Tracheal epithelial cell (primary cell): ENCODE measurements around the gene DYNLT4. TPM values are rescaled to one million over a fixed set of nuclear protein-coding genes. Genes with fewer than 3 reads are reported as not detected.

ENCODE experiments used
- total RNA-seq: library from RNA; depleted of rRNA; stranded (reverse); fragments of >200 nt; gene quantifications from 2 replicates; pipeline ENCODE4 v1.2.1, GENCODE V29; 2014

The DYNLT4 gene, protein sequence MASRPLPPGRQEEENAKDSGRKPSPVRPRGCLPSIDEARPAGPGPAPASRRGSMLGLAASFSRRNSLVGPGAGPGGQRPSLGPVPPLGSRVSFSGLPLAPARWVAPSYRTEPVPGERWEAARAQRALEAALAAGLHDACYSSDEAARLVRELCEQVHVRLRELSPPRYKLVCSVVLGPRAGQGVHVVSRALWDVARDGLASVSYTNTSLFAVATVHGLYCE
- total RNA-seq: 0.24 TPM in 1 of 2 replicates, not detected in the other

DNA sequence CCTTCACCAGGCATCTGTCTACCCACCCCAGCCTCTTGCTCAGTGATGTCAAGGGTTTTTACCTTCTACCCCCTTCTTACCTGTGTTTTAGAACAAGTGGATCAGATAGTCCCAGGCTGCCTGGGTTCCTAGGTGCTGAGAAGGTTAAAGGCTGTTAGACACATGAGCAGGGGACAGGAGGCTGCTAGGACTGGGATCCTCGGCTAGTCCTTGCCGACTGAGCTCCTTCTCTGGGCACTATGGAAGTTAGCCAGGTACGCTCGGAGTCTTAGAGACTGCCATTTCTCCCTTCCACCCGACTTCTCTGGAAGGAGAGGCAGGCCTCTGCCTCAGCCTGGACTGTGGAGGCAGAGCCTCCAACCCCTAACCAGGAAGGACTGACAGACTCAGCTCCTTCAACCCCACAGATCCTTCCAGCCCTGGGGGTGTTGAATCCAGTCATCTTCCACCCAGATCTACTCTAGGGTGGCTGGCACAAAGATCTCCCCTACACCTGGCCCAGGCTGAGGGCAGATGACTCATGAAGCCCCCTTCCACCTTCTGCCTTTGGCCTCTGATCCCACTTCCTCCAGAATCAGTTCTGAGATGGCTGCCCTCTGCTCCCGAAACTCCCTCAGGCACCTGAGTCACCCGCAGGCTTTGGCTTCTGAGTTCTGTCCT, at the start of gene DYNLT4:
Gene DYNLT4, minus strand, starts transcription at position 648 of the 660 bp plus-strand sequence. CDS start 683 bp downstream, outside the sequence.

DNA sequence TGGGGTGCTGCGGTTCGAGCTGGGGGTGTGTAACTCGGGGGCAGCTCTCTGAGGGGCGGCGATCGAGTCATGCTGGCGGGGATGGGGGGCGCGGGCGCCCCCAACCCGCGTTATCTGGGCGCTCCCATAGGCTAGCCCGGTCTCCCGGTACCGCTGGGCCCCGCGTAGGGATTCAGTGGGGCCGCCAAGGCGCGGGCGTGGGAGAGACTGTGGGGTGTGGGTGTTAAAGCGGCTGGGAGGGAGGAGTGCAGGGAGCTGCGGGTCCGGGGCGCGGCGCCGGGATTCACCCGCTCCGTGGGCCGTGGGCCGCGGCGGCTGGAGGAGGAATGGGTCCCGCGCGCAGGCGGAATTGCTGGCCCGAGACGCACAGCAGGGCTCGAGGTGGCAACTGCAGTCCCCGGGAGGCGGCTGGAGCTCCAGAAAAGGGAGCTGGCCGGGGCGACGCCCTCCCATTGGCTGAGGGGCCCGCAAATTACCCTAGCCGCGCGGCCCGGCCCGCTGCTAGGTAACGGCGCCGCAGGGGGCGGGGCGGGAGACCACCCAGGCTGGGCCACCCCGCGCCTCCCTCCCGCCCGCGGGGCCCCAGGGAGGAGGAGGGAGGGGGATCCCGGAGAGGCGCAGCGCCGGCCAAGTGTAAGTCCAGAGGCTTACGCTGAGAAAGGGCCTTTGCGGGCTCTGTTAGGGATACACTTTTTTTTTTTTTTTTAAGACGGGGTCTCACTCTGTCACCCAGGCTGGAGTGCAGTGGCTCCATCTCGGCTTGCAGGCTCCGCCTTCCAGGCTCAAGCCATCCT, 35.9 kb upstream of the DYNLT4 start, which contains the start of gene PTCH2:
Gene PTCH2, minus strand, starts transcription at position 392 of the 794 bp plus-strand sequence. Its CDS starts 321 bp downstream, at position 71.

DNA sequence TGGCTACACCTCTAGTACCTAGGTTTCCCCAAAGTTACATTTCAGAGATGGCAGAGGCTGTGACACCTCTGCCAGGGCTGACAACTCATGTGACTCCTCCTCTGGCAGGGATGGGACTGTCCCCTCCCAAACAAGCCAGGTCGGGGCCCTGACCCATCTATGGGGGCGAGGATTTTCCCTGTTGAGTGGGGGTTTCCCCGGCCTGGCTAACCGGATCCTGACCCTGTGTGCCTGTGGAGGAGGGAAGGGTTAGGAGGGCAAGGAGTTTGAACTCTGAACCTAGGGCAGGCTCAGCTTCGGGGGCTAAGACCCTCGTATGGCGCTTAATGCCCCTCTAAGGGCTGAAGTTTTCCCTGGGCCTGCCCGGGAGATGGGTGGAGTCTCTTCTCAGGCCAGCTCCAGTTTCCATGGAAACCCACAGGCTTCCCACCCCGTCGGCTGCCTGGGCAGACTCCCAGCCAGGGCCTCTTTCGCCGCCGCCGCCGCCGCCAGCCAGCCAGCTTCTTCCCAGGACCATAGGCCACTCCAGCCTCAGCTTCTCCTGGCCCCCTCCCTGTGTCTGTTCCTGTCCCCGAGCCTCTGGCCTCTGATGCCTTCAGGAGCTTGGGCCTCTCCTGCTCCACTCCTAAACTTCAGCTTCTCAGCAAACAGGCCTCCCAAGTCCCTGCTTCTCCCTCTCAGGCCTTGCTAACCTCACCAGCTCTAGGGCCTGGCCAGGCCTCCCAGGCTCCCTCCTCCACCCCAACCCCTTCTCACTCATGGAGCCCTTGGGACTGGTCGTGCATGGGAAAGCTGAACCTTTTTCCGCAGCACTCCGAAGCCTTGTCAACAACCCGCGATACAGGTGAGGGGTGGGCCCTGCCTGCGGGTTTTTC, 1.1 kb upstream of the DYNLT4 start, which contains the start of gene BTBD19:
Gene BTBD19, plus strand, starts transcription at position 461 of the 875 bp plus-strand sequence. Its CDS starts 298 bp downstream, at position 759.

DNA sequence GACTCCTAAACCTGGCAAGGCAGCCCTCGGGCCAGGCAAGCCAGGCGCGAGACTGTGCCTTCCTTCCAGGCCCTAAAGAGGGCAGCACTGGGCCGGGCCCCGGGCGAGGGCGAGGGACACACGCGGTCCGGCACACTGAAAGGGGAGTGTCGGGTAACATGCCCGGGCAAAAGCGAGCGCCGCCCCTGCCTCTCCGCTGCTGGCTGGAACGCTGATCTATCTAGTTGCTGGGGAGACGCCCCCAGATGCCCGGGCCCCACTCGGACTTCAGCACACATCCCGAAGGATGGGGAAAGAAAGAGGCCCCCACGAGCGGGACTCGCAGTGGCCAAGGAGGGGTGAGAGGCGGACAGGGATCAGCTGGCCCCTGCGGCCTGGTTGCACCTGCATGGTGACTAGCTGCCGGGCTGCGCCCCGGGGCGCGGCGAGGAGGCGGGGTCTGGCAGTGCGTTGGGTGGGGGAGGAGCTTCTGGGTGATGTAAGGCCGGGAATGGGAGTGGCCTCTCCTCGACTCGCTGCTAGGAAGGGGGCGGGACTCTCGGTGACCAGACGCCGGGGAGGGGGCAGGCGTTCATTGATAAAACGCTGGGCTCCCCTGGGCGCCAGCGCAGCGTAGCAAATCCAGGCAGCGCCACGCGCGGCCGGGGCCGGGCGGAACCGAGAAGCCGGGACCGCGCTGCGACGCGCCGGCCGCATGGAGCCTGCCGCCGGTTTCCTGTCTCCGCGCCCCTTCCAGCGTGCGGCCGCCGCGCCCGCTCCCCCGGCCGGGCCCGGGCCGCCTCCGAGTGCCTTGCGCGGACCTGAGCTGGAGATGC, 7.2 kb downstream of the DYNLT4 start, which contains the start of gene PLK3:
Gene PLK3, plus strand, starts transcription at position 608 of the 815 bp plus-strand sequence. Its CDS starts 87 bp downstream, at position 695.

GRCh38 chr1:44788120-44788860, 18.9 kb downstream of the DYNLT4 start, which contains the start of gene BEST4:
Gene BEST4 (minus strand): TSS chr1:44788170. CDS start chr1:44787705, 465 bp downstream.

GRCh38 chr1:44775078-44775929, 31.8 kb downstream of the DYNLT4 start, which contains the start of gene RPS8:
Gene RPS8 (plus strand): TSS chr1:44775540. CDS start chr1:44775597, 57 bp downstream.

Other genes with a start within 250 kb of the DYNLT4 start
- 3.1 and 5.5 TPM in 2 replicates for gene TMEM53, start 132.9 kb downstream of the DYNLT4 start, total RNA-seq
- gene ARMH1, start 132.6 kb downstream of the DYNLT4 start, total RNA-seq: 1.1 TPM in 1 of 2 replicates, not detected in the other
- gene RNU5D-1, start 76.2 kb downstream of the DYNLT4 start, total RNA-seq: not detected in 2 replicates
- 1.1 and 3.6 TPM in 2 replicates for gene KIF2C, start 67.5 kb downstream of the DYNLT4 start, total RNA-seq
- 2,442 and 4,378 TPM in 2 replicates for gene RPS8, start 31.8 kb downstream of the DYNLT4 start, total RNA-seq
- under 0.01 TPM in 1 of 2 replicates, not detected in the other for gene BEST4, start 19.2 kb downstream of the DYNLT4 start, total RNA-seq
- 15.1 and 30.6 TPM in 2 replicates for gene PLK3, start 7.0 kb downstream of the DYNLT4 start, total RNA-seq
- 0.64 and 1.9 TPM in 2 replicates for gene BTBD19, start 1.2 kb upstream of the DYNLT4 start, total RNA-seq
- gene PTCH2, start 35.9 kb upstream of the DYNLT4 start, total RNA-seq: not detected in 2 replicates
- gene EIF2B3, start 179.2 kb upstream of the DYNLT4 start, total RNA-seq: 29.4 and 32.6 TPM in 2 replicates
- 16.6 TPM in 2 replicates for gene HECTD3, start 204.0 kb upstream of the DYNLT4 start, total RNA-seq
- gene UROD, start 204.9 kb upstream of the DYNLT4 start, total RNA-seq: 96.6 and 107 TPM in 2 replicates